ACC112 (cell line): Measurements from ENCODE around the gene MUC22.

ENCODE experiments used
- H2AFZ ChIP-seq: fragments of 200-600 bp; sonication (generic); one replicate; pipeline ENCODE4 v1.6.0; 2017; ENCODE audit warnings: antibody characterized with exemption, low read length; ENCODE audit not compliant: unreplicated experiment
- H3K27ac ChIP-seq: fragments of 200-600 bp; sonication (generic); 2 replicates; pipeline ENCODE4 v1.5.1; 2014; ENCODE audit warnings: low read depth, mild to moderate bottlenecking, antibody characterized with exemption, low read length, moderate library complexity
- H3K27me3 ChIP-seq: fragments of 200-600 bp; sonication (generic); 2 replicates; pipeline ENCODE4 v1.6.1; 2014; ENCODE audit warnings: mild to moderate bottlenecking, antibody characterized with exemption, low read length, moderate library complexity, mixed read lengths; ENCODE audit not compliant: insufficient read depth
- H3K36me3 ChIP-seq: fragments of 200-600 bp; sonication (generic); 2 replicates; pipeline ENCODE4 v1.6.1; 2016; ENCODE audit warnings: mild to moderate bottlenecking, antibody characterized with exemption, low read length, moderate library complexity, mixed read lengths; ENCODE audit not compliant: insufficient read depth
- H3K4me1 ChIP-seq: fragments of 200-600 bp; sonication (generic); one replicate; pipeline ENCODE4 v1.6.1; 2016; ENCODE audit warnings: low read length, mixed read lengths; ENCODE audit not compliant: insufficient read depth, unreplicated experiment, control insufficient read depth
- H3K4me3 ChIP-seq: fragments of 200-600 bp; sonication (generic); 2 replicates; pipeline ENCODE4 v1.5.1; 2014; ENCODE audit warnings: mild to moderate bottlenecking, low read depth, low read length
- H3K79me2 ChIP-seq: fragments of 200-600 bp; sonication (generic); one replicate; pipeline ENCODE4 v1.6.0; 2016; ENCODE audit warnings: low read length; ENCODE audit not compliant: control insufficient read depth, unreplicated experiment, insufficient read depth

Gene MUC22

DNA sequence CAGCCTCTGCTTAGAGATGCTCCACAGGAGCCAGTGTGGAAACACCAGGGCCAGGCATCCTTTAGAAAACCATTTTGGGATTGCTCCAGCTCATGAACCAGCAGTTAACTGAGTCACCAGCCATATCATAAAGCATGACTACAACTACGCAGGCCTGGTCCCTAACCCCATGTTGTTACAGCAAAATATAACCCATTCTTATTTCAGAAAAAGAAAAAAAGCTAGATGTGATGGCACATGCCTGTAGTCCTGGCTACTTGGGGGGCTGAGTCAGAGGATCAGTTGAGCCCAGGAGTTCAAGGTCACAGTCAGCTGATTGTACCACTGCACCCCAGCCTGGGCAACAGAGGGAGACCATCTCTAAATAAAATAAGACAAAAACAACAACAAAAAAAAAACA is 65.3 kb downstream of the MUC22 start:
- Histone ChIP-seq H3K4me1 (peaks cover 20% of the 10 kb centered on the region), H3K4me3 (no peak overlapping the region), H2AFZ (no peak overlapping the region), H3K27ac (no peak overlapping the region), H3K36me3 (no peaks in the 10 kb centered on the region), H3K79me2 (no peaks in the 10 kb centered on the region), H3K27me3 (no peaks in the 10 kb centered on the region)

DNA sequence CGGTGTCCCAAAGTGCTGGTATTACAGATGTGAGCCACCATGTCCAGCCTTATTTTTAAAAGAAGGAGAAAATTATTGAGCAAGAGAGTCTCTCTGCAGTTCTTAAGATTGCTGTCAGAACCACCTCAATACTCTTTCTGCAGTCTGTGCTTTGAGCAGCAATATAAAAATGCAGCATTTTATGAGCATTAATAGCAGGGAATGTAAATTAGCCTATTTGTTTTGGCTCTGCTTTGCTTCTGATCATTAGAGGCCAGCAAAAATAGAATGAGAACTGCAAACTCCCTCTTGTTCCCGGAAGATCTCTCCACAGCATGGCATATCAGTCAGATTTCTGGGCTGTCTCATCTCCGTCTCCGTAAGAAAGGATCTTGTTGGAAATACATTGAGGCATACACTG is 66.3 kb downstream of the MUC22 start:
- H3K27me3 ChIP-seq = no peaks in the 10 kb centered on the region

DNA sequence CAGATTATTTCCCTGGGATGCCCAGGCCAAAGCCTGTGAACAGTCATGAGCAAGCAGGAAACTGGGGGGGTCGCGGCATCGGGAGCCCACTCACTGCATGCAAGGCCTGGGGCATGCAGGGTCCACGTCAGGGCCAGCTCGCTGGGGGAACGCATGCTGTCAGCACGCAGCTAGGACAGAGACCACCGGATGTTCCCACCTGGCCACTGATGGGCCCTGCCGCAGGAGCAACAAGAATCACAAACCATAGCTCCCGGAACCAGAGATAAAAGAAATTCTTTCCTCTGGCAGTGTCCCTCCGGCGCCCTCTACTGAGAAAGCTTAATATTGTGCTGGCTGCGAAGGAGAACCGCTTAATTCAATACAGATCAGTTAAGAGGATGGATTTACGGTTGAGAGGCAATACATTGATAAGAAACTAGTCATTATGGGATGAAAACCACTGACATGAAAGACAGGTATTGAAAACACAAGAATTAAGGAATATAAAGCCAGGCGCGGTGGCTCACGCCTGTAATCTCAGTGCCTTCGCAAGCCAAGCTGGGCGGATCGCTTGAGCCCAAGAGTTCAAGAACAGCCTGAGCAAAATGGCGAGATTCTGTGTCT is 69.5 kb downstream of the MUC22 start:
- H3K27me3 ChIP-seq = no peaks in the 10 kb centered on the region
- H3K79me2 ChIP-seq = no peaks in the 10 kb centered on the region
- H3K36me3 ChIP-seq = no peaks in the 10 kb centered on the region
- no peak overlapping the region for H3K27ac ChIP-seq
- H3K4me1 ChIP-seq = peaks cover 10% of the 10 kb centered on the region
- no peak overlapping the region for H3K4me3 ChIP-seq
- no peak overlapping the region for H2AFZ ChIP-seq

More for the DNA sequence above, 66.3 kb downstream of the MUC22 start:
- Histone ChIP-seq H2AFZ (no peak overlapping the region), H3K4me1 (peaks cover 20% of the 10 kb centered on the region), H3K4me3 (no peak overlapping the region), H3K79me2 (no peaks in the 10 kb centered on the region), H3K27ac (no peak overlapping the region), H3K36me3 (no peaks in the 10 kb centered on the region)

DNA sequence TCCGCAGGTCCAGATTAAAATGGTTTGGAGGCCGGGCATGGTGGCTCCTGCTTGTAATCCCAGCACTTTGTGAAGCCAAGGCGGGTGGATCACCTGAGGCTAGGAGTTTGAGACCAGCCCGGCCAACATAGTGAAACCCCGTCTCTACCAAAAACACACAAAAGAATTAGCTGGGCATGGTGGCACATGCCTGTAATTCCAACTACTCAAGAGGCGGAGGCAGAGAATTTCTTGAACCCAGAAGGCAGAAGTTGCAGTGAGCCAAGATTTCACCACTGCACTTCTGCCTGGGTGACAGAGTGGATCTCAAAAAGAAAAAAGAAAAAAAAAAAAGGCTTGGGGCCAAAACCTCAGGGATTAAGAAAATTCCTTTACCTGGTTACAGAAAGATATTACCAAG is 71.6 kb downstream of the MUC22 start:
- Histone ChIP-seq H3K27me3 (no peaks in the 10 kb centered on the region), H2AFZ (no peak overlapping the region), H3K4me1 (peaks cover 13% of the 10 kb centered on the region)

DNA sequence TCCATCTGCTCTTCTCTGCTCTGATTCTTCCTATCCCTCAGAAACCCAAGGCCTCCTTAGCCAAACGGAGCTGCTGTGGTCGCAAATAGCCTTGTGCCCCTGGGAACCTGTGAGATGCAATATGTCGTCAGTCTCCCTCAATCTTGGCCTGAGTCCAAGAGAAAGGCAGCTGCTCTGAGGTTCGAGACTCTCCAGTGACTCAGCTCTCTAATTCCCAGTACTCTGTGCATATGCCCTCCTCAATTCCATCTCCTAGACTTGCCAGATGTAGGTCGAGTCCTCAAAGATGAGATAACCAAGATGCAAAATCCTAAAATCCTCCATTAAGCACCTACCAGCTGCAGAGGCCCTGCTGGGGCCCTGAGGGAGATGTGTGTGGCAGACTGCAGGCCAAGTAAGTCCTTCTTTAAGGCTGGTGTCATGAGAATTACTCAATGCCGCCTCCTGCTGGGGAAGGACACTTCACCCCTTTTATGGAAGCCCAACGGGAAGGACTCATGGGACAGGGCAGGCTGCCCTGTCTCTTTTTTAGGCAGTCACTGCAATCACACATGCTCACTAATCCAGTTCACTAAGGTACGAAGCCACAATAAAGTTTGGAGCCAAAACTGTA is 73.6 kb downstream of the MUC22 start:
- H2AFZ ChIP-seq = no peak overlapping the region
- H3K27ac ChIP-seq = no peak overlapping the region; the same call in 1 of the 2 replicates
- no peaks in the 10 kb centered on the region for H3K36me3 ChIP-seq
- no peaks in the 10 kb centered on the region for H3K27me3 ChIP-seq
- H3K4me3 ChIP-seq = no peak overlapping the region
- H3K4me1 ChIP-seq = peaks cover 19% of the 10 kb centered on the region
- H3K79me2 ChIP-seq = no peaks in the 10 kb centered on the region

More for the DNA sequence above, 71.6 kb downstream of the MUC22 start:
- no peak overlapping the region for H3K27ac ChIP-seq
- no peaks in the 10 kb centered on the region for H3K36me3 ChIP-seq
- no peak overlapping the region for H3K4me3 ChIP-seq
- no peaks in the 10 kb centered on the region for H3K79me2 ChIP-seq
